ENCODE data around the gene MAP4K4. TPM values are rescaled to one million over a fixed set of nuclear protein-coding genes. Genes with fewer than 3 reads are reported as not detected.

The MAP4K4 gene
- total RNA-seq, 2 experiments from 2014 or later, result 92.8 to 94.0 TPM

- ATAC-seq (ENCODE audit: poor library complexity), result no peak
Observed at GRCh38 chr2:101665312-101665711, 32.2 kb upstream of the MAP4K4 start.

GRCh38 chr2:101667823-101668222, 29.7 kb upstream of the MAP4K4 start:
- DNase-seq (no peak), ATAC-seq (ENCODE audit: poor library complexity) (no peak)
- H3K9me3 Mint-ChIP-seq, result peaks cover 5% of the 10 kb centered on the region
- Histone ChIP-seq H3K27me3 (ENCODE audit: control insufficient read depth in 1 of 2, insufficient read depth in 2 of 2, low read length in 2 of 2) (no peaks in the 10 kb centered on the region), H3K9me3 (ENCODE audit: control insufficient read depth in 1 of 2, insufficient read depth in 1 of 2, low read length in 2 of 2) (peaks cover 0 to 4% of the 10 kb centered on the region in 2 experiments), H3K36me3 (ENCODE audit: insufficient read depth, low read length) (no peaks in the 10 kb centered on the region), H3K4me1 (ENCODE audit: insufficient read depth, low read length) (no peaks in the 10 kb centered on the region), H3K4me3 (ENCODE audit: low read length) (no peak overlapping the region), H3K27ac (ENCODE audit: low read depth in 1 of 2, low read length in 2 of 2) (no peak overlapping the region)
- no peak overlapping the region for H3K4me3 Mint-ChIP-seq
- no peak for TF ChIP-seq CTCF (IDR thresholded peaks at IDR 0.05)
- no peaks in the 10 kb centered on the region for H3K36me3 Mint-ChIP-seq (ENCODE audit: low read depth)
- no peak overlapping the region for H3K27ac Mint-ChIP-seq
- intact Hi-C loops (cut with DNase I, micrococcal nuclease), result no loop called here
- POLR2A ChIA-PET, result no interaction called here
- no peaks in the 10 kb centered on the region for H3K27me3 Mint-ChIP-seq
- CTCF ChIA-PET, result interaction anchor here (1.0 kb wide), 1 partner anchor 164 kb away, joined by 3 read pairs; no protein-coding TSS in a partner anchor
- no peaks in the 10 kb centered on the region for H3K4me1 Mint-ChIP-seq (ENCODE audit: low read depth)

More at GRCh38 chr2:101665312-101665711, 32.2 kb upstream of the MAP4K4 start:
- no peaks in the 10 kb centered on the region for H3K36me3 Mint-ChIP-seq (ENCODE audit: low read depth)
- H3K9me3 ChIP-seq (ENCODE audit: control insufficient read depth in 1 of 2, insufficient read depth in 1 of 2, low read length in 2 of 2), result peaks cover 0 to 4% of the 10 kb centered on the region in 2 experiments
- H3K4me1 Mint-ChIP-seq (ENCODE audit: low read depth), result no peaks in the 10 kb centered on the region
- H3K4me3 ChIP-seq (ENCODE audit: low read length), result no peak overlapping the region
- no peaks in the 10 kb centered on the region for H3K4me1 ChIP-seq (ENCODE audit: insufficient read depth, low read length)
- H3K27me3 Mint-ChIP-seq, result no peaks in the 10 kb centered on the region
- no peaks in the 10 kb centered on the region for H3K27me3 ChIP-seq (ENCODE audit: control insufficient read depth in 1 of 2, insufficient read depth in 2 of 2, low read length in 2 of 2)
- DNase-seq, result no peak
- no peaks in the 10 kb centered on the region for H3K9me3 Mint-ChIP-seq
- H3K27ac Mint-ChIP-seq, result no peak overlapping the region
- no peak overlapping the region for H3K4me3 Mint-ChIP-seq
- TF ChIP-seq CTCF (IDR thresholded peaks at IDR 0.05), result no peak
- POLR2A ChIA-PET, result interaction anchor here (1.0 kb wide), 1 partner anchor 9 kb away, joined by 3 read pairs; no protein-coding TSS in a partner anchor
- intact Hi-C loops (cut with DNase I, micrococcal nuclease), result no loop called here
- H3K36me3 ChIP-seq (ENCODE audit: insufficient read depth, low read length), result no peaks in the 10 kb centered on the region
- no peak overlapping the region for H3K27ac ChIP-seq (ENCODE audit: low read depth in 1 of 2, low read length in 2 of 2)
- CTCF ChIA-PET, result interaction anchor here (0.5 kb wide), 1 partner anchor 204 kb away, joined by 4 read pairs; no protein-coding TSS in a partner anchor

GRCh38 chr2:101672047-101672446, 25.5 kb upstream of the MAP4K4 start:
- no peak overlapping the region for H3K27ac ChIP-seq (ENCODE audit: low read depth in 1 of 2, low read length in 2 of 2)
- Mint-ChIP-seq H3K4me1 (ENCODE audit: low read depth) (no peaks in the 10 kb centered on the region), H3K27ac (no peak overlapping the region), H3K27me3 (no peaks in the 10 kb centered on the region), H3K9me3 (peaks cover 5% of the 10 kb centered on the region), H3K4me3 (no peak overlapping the region), H3K36me3 (ENCODE audit: low read depth) (no peaks in the 10 kb centered on the region)
- no peak for TF ChIP-seq CTCF (IDR thresholded peaks at IDR 0.05)
- no peaks in the 10 kb centered on the region for H3K27me3 ChIP-seq (ENCODE audit: control insufficient read depth in 1 of 2, insufficient read depth in 2 of 2, low read length in 2 of 2)
- intact Hi-C loops (cut with DNase I, micrococcal nuclease), result no loop called here
- ATAC-seq (ENCODE audit: poor library complexity), result no peak
- ChIA-PET POLR2A (no interaction called here), CTCF (interaction anchor here (0.7 kb wide), 1 partner anchor 532 kb away, joined by 3 read pairs; no protein-coding TSS in a partner anchor)
- no peaks in the 10 kb centered on the region for H3K9me3 ChIP-seq (ENCODE audit: control insufficient read depth in 1 of 2, insufficient read depth in 1 of 2, low read length in 2 of 2)
- H3K4me1 ChIP-seq (ENCODE audit: insufficient read depth, low read length), result no peaks in the 10 kb centered on the region
- H3K36me3 ChIP-seq (ENCODE audit: insufficient read depth, low read length), result no peaks in the 10 kb centered on the region
- H3K4me3 ChIP-seq (ENCODE audit: low read length), result no peak overlapping the region
- DNase-seq, result no peak

Data from CD4-positive, alpha-beta T cell (primary cell).